HG02885 (cell line): Measurements from ENCODE around the gene NT5C1B.
"Not testable (repeated sequence)": the region's sequence is repeated elsewhere in the genome, so short reads cannot be mapped to it uniquely, and the experiment has no call there.

Experiments used
- ATAC-seq: cut with Tn5 transposase; IDR thresholded peaks from one replicate; pipeline ENCODE4 v1.9.1; 2021; ENCODE audit warnings: mild to moderate bottlenecking; ENCODE audit not compliant: unreplicated experiment, poor library complexity

NT5C1B gene

DNA sequence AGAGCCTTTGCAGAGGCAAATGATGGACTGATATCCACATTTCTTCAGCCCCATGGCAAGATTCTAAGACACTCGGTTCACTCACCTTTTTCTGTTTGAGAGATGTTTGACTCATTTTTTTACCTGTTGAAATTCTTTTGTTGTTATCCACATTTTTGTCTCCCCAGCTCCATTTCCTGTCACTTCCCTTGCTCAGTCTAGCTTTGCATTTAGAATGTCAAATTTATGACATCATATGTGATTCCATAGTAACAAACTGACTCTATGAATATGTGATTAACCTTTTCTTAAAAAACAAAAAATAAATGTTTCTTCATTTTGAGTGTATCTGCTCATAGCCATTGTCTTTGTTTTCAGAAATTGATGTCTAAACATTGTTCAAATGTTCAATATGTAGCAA is at the start of gene NT5C1B:
Gene NT5C1B, minus strand, starts transcription at position 216 of the 400 bp plus-strand sequence. Its CDS starts 101 bp downstream, at position 115.
- no peak for ATAC-seq

DNA sequence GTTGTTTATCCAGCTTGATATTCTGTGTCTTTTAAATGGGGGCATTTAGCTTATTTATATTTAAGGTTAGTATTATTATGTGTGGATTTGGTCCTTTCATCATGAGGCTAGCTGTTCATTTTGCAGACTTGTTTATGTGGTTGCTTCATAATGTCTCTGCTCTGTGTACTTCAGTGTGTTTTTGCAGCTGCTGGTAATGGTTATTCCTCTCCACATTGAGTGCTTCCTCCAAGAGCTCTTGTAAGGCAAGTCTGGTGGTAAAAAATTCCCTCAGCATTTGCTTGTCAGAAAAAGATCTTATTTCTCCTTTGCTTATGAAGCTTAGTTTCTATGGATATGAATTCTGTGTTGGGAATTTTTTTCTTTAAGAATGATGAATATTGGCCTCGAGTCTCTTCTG is 47.8 kb upstream of the NT5C1B start:
- ATAC-seq: no peak

DNA sequence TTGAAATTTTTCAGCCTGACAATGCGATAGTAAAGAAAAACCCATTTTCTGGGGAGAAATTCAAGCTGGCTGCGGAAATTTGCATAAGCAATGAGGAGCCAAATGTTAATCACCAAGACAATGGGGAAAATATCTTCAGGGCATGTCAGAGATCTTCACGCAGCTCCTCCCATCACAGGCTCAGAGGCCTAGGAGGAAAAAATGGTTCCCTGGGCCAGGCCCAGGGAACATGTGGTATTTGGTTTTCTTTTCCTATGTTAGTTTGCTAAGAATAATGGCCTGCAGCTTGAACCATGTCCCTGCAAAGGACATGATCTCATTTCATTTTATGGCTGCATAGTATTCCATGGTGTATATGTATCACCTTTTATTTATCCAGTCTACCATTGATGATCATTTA is 43.3 kb upstream of the NT5C1B start:
- ATAC-seq: not testable (repeated sequence)

DNA sequence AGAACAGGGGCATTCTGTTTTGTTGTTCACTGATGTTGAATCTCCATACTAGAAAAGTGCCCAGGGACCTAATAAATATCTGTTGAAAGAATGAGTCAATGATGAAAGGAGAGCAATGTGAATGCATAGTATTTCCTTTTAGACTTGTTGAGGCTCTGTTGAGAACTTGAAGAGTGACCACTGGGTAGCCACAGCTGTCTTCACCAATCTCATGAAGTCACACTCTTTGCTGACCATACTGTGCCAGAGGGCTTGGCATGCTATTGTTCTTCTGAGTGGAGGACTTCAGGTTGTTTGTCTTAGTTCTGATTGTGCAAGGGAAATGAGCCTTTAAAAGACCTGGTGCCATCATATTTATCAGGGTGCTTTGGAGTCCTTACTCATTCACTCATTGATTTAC is 41.6 kb upstream of the NT5C1B start:
- no peak for ATAC-seq

DNA sequence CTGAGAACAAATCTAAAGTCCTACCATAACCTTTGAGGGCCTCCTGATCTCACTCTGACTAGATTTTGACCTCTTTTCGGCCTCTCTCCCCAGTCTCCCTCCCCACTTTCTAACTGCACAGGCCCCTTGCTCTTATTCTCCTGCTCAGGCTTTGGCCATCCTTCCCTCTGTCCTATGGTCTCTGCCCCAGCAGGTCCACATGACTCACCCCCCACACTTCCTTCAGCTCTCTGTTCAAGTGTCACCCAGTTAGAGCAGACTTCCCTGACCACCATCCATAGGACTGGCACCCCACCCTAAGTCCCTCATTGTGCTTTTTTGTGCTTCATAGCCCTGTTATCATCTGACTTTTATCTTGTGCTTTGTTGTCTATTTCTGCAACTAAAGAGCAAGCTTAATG is 41.2 kb upstream of the NT5C1B start:
- no peak for ATAC-seq

DNA sequence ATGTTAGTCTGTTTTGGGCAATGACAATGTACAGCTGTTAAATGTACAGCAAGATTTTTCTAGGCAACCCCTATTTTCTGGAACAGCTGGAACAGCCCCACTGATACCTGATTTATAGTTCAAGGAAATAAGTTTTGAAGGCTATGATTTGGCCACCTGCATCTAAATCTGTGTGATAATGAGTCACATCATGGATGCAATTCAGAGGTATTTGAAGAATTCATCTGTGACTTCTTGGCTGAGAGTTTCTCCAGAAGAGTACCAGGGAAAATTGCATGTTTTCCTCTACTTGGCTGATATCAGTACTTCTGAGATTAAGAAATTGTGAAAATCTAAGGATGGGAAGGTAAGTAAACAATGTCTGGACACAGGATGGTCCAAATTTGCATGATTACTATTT is 40.7 kb upstream of the NT5C1B start:
- no peak for ATAC-seq

DNA sequence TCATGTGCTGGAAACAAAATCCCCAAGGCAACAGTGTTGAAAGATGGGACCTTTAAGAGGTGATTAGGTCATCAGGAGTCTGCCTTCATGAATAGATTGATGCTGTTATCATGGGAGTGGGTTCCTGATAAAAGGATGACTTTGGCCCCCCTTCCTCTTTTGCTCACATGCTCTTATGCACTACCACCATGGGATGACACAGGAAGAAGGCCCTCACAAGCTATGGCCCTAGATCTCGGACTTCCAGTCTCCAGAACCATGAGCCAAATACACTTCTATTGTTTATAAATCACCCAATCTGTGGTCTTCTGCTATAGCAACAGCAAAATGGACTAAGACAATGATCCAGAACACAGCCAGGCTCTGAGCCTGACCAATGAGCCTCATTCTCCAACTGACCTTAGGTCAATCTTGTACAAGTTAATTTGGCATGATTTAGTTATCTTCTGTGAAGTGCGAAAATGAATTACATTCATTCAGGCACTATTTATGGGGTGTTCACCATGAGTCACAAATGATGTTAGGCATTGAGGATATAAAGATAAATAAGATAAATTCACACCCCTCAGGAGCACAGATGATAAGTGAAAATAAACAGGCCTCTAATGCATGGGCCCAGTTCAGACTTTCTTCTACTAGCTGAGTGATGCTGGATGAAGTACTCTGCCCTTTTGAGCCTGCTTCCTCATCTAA is 37.7 kb upstream of the NT5C1B start:
- no peak for ATAC-seq

DNA sequence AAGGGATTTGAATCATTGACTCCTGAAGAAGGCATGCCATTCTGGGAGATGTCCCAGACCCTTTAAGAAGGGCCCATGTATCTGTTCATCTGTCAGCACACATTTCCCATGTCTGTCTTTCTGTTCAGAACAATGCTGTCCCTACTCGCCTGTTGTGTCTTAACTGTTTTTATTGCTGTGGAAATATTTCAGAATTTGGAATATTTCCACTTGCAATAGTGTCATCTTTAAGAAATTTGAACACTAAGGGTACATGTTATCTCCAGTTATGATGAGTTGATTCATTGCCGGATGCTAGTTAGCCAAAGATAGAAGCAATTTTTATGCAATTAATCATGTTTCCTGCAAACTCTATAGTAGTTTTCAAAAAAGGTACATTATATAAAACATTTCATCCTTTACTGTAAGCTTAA is 36.9 kb upstream of the NT5C1B start:
- no peak for ATAC-seq

DNA sequence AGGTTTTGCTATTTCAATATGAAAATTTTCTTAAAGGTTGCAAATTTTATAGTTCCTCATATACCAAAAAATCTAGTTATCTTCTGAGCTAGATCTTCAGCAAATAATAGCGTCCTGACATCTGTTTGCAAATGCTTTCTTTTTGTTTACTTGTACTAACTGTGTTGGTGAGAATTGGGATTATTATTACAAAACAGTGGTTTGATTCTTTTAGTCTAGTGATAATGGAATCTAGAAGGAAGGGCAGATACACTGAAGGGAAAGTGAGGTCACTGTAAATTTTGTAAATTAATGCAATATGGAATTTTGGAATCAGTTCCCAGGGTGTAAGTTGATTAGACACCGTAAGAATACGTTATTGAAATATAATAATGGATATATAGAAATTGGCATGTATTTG is 36.2 kb upstream of the NT5C1B start:
- no peak for ATAC-seq

DNA sequence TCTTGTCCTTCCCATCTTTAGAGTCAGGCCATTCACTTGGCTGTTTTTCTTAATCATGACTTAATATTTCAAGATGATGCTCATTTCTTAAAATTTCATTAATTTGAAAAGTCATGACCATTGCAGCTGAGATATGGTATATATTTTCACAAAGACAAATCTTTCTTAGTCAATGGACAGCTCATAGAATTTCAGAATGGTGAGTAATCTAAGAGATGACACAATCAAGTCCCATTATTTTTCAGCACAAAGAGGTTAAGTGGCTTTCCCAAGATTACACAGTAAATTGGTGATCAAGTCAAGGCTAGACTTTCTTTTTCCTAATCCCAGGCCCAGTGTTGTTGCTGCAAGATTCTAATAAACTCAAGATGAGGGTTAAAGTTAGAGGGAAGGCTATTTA is 34.4 kb upstream of the NT5C1B start:
- no peak for ATAC-seq

DNA sequence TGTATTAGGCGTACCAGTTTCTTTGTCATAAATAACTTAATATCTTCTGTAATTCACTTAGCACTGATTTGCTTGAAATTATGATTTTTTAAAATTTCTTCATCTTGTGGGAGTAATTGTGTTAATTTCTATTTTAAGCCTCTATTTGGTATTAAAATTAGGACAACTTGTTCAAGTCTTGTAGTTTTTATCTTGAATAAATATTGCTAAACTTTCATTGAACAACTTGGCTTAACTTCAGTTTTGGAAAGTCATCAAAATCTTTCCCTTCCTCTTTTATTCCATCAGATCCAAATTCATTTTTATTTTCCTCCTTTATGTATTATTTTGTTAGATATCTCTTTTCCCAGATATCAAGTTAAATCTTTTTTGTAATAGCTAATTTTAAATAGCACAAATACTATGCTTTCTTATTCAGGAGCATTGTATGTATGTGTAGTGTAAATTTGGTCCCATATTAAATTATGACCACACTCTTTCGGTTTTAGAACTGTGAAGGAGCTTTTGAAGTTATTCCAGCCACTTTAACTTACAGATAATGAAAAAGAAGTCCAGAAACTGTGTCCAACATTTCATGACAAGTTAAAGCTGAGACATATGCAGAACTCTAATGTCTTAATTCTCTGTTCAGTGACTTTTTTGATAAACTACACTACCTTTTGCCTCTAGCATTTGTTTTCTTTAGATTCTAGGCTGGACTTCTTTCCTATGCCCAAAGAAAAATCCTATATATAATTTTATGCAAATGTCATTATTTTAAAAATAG is 31.7 kb upstream of the NT5C1B start:
- no peak for ATAC-seq

DNA sequence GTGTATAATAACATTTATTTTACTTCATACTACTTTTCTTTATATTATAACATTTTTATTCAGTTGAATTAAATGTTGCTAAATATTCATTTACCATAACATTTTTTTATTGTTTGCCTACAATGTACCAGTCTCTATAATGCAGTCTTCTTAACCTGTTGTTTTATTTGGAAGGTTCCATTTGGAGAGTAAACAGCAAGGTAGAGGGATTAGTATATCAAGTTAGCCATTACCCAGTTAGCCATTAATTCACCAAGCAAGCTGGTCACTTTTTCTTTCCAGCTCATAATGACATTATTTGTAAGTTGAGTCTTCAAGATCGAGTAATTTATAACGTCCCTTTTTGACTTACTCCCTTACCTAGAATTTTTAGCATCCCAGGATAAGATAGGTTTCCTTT is 29.7 kb upstream of the NT5C1B start:
- ATAC-seq: no peak

DNA sequence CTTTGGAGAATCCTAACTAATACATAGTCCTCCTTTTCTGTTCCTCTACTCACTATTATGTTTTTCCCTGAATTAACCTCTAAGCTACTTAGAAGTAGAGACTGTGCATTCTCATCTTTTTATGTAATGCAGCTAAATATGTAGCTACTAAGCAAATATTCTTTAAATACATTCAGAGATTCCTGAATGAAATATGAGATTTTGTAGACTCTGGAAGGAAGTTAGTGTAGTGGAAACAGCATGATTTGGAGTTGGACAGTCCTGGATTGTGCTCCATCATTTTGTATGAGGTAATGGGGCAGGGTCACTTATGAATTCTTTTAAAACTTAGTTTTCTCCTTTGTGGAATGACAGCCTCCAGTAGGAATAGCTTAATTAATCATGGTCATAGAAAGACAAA is 24.7 kb upstream of the NT5C1B start:
- ATAC-seq: no peak

DNA sequence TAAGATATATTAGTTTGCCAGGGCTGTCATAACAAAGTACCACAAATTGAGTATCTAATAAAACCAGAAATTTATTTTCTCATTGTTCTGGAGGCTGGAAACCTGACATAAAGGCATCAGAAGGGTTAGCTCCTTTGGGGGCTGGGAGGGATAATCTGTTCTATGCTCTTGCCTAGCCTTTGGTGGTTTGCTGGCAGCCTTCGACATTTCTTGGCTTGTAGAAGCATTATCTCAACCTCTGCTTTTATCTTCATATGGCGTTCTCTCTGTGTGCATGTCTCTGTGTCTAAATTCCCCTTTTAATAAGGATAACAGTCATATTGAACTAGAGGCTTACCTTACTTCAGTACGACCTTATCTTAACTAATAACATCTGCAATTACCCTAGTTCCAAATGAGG is 22.8 kb upstream of the NT5C1B start:
- no peak for ATAC-seq

DNA sequence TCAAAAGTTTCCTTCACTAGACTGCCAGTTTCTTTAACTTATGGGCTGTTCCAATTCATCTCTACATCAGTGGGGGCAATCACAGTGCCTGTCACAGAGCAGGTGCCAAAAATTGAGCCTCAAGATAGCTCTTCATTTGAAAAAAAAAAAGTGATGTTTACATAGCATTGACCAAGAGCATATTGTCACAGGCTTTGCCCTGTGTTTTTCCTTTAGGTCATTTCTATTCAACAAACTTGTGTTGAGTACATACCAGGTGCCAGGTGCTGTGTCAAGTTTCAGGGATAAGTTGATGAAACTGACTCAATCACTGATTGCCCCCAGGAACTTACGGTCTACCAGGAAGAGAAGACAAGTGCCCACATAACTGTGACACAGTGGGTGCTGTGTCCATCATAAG is 22.2 kb upstream of the NT5C1B start:
- ATAC-seq: no peak

DNA sequence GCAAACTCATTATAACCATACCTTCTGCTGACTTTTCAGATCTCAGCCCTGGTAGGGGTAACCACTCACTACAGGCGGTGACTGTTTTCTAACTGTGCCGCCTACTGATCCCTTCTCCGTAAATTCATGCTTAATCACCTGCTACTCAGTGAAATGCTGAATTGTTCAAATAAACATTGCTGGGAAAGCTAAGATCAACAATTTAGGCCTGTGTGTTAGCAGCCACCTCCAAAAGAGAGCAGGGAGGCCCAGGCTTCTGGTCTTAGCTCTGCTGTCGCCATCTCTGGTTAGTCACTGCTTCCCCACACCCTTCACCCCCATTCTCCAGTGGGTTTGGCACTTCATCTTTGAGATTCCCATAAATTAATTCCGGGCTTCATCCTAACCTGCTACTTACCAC is 21.8 kb upstream of the NT5C1B start:
- no peak for ATAC-seq

DNA sequence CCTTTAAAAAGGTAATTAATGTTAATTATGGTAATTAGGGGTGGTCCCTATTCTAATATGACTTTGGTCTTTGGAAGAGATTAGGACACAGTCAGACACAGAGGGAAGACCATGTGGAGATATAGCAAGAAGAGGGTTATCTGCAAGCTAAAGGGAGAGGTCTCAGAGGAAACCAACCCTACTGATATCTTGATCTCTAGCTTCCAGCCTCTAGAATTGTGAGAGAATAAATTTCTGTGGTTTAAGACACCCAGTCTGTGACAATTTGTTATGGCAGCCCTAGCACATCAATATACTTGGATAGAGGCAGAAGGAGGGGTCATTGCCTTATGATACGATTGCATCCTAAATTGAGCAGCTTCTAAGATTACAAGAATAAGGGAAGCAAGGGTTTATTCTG is 21.3 kb upstream of the NT5C1B start:
- no peak for ATAC-seq

DNA sequence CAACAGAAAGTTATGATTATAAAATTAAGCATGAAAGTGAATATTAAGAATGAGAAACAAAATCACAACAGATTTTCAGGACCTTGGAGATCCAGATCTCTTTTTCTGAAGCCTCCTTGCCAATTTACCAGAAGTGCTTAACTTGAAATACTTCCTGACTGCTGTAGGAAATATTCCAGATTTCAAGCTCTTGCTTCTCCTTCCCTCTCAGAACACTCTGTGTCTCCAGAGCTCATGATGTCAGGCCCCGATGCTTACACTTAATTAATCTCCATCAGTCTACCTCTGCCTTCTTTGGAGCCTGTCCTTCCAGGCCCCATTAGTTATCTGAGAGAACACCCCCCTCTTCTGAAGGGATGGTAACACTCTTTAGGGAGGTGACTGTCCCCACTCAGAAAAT is 20.7 kb upstream of the NT5C1B start:
- no peak for ATAC-seq

DNA sequence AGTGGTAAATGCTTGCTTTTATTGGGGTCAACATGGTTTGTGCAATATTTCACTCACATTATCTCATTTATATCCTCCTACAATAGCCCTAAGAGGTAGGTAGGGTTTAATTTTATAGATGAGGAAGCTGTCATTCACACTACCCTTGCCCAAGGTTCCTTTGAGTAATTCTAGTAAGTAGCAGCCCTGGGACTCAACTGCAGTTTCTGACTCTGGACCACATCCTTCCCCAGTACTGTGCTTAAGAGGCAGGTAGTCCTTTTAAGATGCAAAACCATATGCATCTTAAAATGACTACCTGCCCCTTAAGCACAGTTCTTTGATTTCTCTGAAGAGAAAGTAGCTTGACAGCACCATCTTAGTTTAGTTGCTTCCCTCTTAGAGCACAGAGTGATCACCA is 15.7 kb upstream of the NT5C1B start:
- ATAC-seq: no peak

DNA sequence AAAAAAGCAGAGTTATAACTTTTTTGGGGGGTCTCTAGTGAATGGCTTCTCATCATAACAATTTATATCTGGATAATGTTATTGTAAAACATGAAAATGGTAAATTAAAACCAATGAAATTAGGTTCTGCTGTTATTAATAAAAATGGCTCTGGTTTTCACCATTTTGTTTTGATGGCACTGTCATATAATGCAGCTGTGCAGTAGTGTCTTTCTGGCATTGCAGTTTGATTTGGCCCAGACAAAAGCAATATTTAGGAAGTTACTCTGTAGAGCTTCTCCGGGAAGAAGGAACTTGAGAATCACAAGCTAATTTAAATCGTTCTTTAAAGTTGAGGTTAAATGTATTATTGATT is 15.1 kb upstream of the NT5C1B start:
- ATAC-seq: no peak

DNA sequence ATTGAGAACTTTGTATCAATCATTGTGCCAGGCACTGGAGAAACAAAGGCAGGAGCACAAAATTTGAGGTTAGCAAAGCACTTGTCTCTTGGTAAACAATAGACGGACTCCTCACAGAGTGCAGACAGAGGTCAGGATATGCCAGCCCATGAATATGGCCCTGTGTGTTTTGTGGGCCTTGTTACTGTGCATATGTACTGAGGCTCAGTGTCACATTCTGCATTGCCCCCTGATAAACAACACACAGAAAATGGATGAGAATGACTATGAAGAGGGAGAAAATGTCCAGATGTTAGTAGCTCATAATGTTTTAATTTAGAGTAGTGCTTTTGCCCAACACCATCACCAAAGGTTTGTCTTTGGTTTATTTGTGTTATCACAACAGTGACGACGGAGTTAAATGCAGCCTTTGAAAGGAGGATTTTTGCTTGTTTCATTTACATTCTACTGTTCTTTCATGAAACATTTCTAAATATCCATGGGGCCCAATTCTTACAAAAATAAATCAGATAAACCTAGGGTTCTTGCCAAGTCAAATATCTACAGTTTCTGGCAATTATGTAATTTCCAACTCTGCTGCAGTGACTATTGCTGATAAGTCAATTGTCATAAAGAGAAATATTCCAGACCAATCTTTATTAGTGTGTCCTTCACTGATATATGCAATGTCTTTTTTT is 14.6 kb upstream of the NT5C1B start:
- ATAC-seq: no peak

DNA sequence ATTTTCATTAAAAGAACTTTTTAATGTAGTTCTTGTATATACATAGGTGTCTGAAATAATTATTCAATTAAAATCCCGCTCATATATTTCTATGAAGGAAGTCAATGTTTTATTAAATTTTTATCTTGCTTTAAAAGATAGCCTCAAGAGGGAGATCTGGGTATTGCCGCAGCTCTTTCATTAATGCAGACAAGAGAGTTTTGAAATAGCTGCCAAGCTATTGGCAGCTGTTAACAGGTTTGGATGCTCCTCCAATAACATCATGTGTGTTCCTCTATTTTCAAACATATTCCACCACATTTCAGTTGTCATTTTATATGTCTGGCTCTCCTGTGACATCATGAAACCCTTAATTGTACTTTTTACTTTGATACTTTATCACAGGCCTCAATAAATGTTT is 12.9 kb upstream of the NT5C1B start:
- no peak for ATAC-seq
